Measurements from ENCODE around the gene JARID2. TPM values are rescaled to one million over a fixed set of nuclear protein-coding genes. Genes with fewer than 3 reads are reported as not detected.

JARID2 gene
- total and polyA plus RNA-seq, 8 donors: 2.4 to 6.7 (median 3.7) TPM

GRCh38 chr6:15442467-15442866 is 196.6 kb downstream of the JARID2 start:
- TF ChIP-seq CTCF (IDR thresholded peaks at IDR 0.05): no peak
- no peaks in the 10 kb centered on the region for H3K9me3 ChIP-seq
- FAIRE-seq (no peak), DNase-seq (no peak), ATAC-seq (no peak)
- 79 to 82% methylated on average over 6 of the region's 6 CpGs for WGBS, 2 donors
- H3K4me1 ChIP-seq: peaks cover 0 to 15% (median 11%) of the 10 kb centered on the region in 3 donors
- H3K27ac ChIP-seq: no peak overlapping the region
- no peaks in the 10 kb centered on the region for H3K27me3 ChIP-seq
- intact Hi-C loops (cut with DNase I): no loop called here
- H3K4me3 ChIP-seq: no peak overlapping the region
- H3K36me3 ChIP-seq: no peaks in the 10 kb centered on the region

- peak in 1 of 4 donors; percentile 41 for ATAC-seq
- Histone ChIP-seq H3K27me3 (no peaks in the 10 kb centered on the region), H3K4me3 (no peak overlapping the region), H3K9me3 (no peaks in the 10 kb centered on the region), H3K36me3 (no peaks in the 10 kb centered on the region), H3K27ac (no peak overlapping the region), H3K4me1 (peaks cover 0 to 17% (median 11%) of the 10 kb centered on the region in 3 donors)
- 57 to 68% methylated on average over 5 of the region's 5 CpGs for WGBS, 2 donors
- no peak for DNase-seq
- no peak for TF ChIP-seq CTCF (IDR thresholded peaks at IDR 0.05)
- intact Hi-C loops (cut with DNase I): no loop called here
- no peak for FAIRE-seq
Measured at GRCh38 chr6:15443119-15443830, 197.4 kb downstream of the JARID2 start.

- Histone ChIP-seq H3K27me3 (no peaks in the 10 kb centered on the region), H3K4me3 (no peak overlapping the region), H3K4me1 (peaks cover 0 to 19% (median 11%) of the 10 kb centered on the region in 3 donors), H3K36me3 (no peaks in the 10 kb centered on the region), H3K27ac (no peak overlapping the region), H3K9me3 (no peaks in the 10 kb centered on the region)
- DNase-seq (no peak), FAIRE-seq (no peak), ATAC-seq (no peak)
- 58 to 60% methylated on average over 14 of the region's 14 CpGs for WGBS, 2 donors
- no peak for TF ChIP-seq CTCF (IDR thresholded peaks at IDR 0.05)
- intact Hi-C loops (cut with DNase I): no loop called here
Measured at GRCh38 chr6:15444081-15444731, 198.3 kb downstream of the JARID2 start.

GRCh38 chr6:15444881-15445280 is 199.0 kb downstream of the JARID2 start:
- Histone ChIP-seq H3K4me1 (peaks cover 0 to 16% (median 8%) of the 10 kb centered on the region in 3 donors), H3K27me3 (no peaks in the 10 kb centered on the region), H3K36me3 (no peaks in the 10 kb centered on the region), H3K9me3 (no peaks in the 10 kb centered on the region), H3K4me3 (no peak overlapping the region), H3K27ac (peak overlapping the region in 1 of 4 donors; percentile 55)
- intact Hi-C loops (cut with DNase I): no loop called here
- peak; percentile 62 to 80 (median 71) for ATAC-seq
- peak in 3 of 6 donors; percentile 26 to 62 (median 44) for DNase-seq
- WGBS, 2 donors: 55 to 58% methylated on average over 3 of the region's 3 CpGs
- TF ChIP-seq CTCF (IDR thresholded peaks at IDR 0.05): no peak
- FAIRE-seq: no peak

All from pancreas (tissue), 10 donors.